Measurements from ENCODE around the gene MTMR12. TPM values are rescaled to one million over a fixed set of nuclear protein-coding genes. Genes with fewer than 3 reads are reported as not detected.

MTMR12 gene
- total RNA-seq, 5 donors from 2014 or later (not counting 1 experiment from before 2014, with no cell fraction given) = 19.3 to 22.2 (median 20.0) TPM

GRCh38 chr5:32197032-32197431 lies 115.7 kb downstream of the MTMR12 start:
- 93% methylated on average over 4 of the region's 6 CpGs for WGBS (ENCODE audit: insufficient coverage)
- no peaks in the 10 kb centered on the region for H3K4me1 ChIP-seq (ENCODE audit: control insufficient read depth in 1 of 2, extremely low read depth in 1 of 2, insufficient read depth in 2 of 2, low read length in 2 of 2)
- Mint-ChIP-seq H3K4me1 (peaks cover 0 to 9% (median 2%) of the 10 kb centered on the region in 3 donors), H3K9me3 (no peaks in the 10 kb centered on the region), H3K4me3 (no peak overlapping the region), H3K27me3 (peaks cover 13 to 23% of the 10 kb centered on the region in 2 donors), H3K27ac (no peak overlapping the region), H3K36me3 (no peaks in the 10 kb centered on the region)
- no peak overlapping the region for H3K27ac ChIP-seq (ENCODE audit: low read length)
- peaks cover 0 to 8% of the 10 kb centered on the region in 2 experiments for H3K27me3 ChIP-seq (replicated peaks in 1 of 2; ENCODE audit: control insufficient read depth in 2 of 2, extremely low read depth in 1 of 2, insufficient read depth in 2 of 2, low read length in 1 of 2)
- CTCF ChIA-PET = no interaction called here
- POLR2A ChIA-PET = no interaction called here
- H3K4me3 ChIP-seq (ENCODE audit: control insufficient read depth in 1 of 2, extremely low read depth in 1 of 2, low read length in 1 of 2) = no peak overlapping the region
- no peaks in the 10 kb centered on the region for H3K36me3 ChIP-seq (ENCODE audit: control insufficient read depth in 2 of 2, extremely low read depth in 1 of 2, insufficient read depth in 1 of 2, low read length in 1 of 2)
- ATAC-seq (replicated peaks in 1 of 4) (no peak), DNase-seq (no peak)
- no peaks in the 10 kb centered on the region for H3K9me3 ChIP-seq

DNA sequence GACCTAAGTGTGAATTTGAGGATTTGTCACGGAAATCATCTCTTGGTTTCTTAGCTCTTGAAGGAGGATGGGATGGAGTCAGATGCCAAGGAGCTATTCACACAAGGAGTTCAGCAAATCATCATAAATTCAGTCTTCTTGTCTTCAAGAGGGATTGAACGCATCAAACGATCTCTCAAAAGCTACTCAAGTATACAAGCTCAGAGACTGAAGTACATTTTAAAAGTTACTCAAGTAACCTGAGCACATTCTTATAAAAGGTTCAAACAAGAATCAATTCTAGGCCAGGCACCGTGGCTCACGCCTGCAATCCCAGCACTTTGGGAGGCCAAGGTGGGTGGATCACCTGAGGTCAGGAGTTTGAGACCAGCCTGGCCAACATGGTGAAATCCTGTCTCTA lies 117.5 kb downstream of the MTMR12 start:
- WGBS (ENCODE audit: insufficient coverage) = 100% methylated on average over 2 of the region's 5 CpGs
- H3K4me3 Mint-ChIP-seq = no peak overlapping the region
- H3K4me1 Mint-ChIP-seq = peaks cover 0 to 9% (median 2%) of the 10 kb centered on the region in 3 donors
- no peak for ATAC-seq (replicated peaks in 1 of 4)
- no peaks in the 10 kb centered on the region for H3K36me3 Mint-ChIP-seq
- Histone ChIP-seq H3K9me3 (no peaks in the 10 kb centered on the region), H3K4me3 (ENCODE audit: control insufficient read depth in 1 of 2, extremely low read depth in 1 of 2, low read length in 1 of 2) (no peak overlapping the region), H3K27ac (ENCODE audit: low read length) (no peak overlapping the region), H3K4me1 (ENCODE audit: control insufficient read depth in 1 of 2, extremely low read depth in 1 of 2, insufficient read depth in 2 of 2, low read length in 2 of 2) (no peaks in the 10 kb centered on the region), H3K36me3 (ENCODE audit: control insufficient read depth in 2 of 2, extremely low read depth in 1 of 2, insufficient read depth in 1 of 2, low read length in 1 of 2) (no peaks in the 10 kb centered on the region), H3K27me3 (replicated peaks in 1 of 2; ENCODE audit: control insufficient read depth in 2 of 2, extremely low read depth in 1 of 2, insufficient read depth in 2 of 2, low read length in 1 of 2) (peaks cover 0 to 8% of the 10 kb centered on the region in 2 experiments)
- no peaks in the 10 kb centered on the region for H3K9me3 Mint-ChIP-seq
- POLR2A ChIA-PET = no interaction called here
- peaks cover 13 to 19% of the 10 kb centered on the region in 2 donors for H3K27me3 Mint-ChIP-seq
- DNase-seq = no peak
- CTCF ChIA-PET = no interaction called here
- no peak overlapping the region for H3K27ac Mint-ChIP-seq

DNA sequence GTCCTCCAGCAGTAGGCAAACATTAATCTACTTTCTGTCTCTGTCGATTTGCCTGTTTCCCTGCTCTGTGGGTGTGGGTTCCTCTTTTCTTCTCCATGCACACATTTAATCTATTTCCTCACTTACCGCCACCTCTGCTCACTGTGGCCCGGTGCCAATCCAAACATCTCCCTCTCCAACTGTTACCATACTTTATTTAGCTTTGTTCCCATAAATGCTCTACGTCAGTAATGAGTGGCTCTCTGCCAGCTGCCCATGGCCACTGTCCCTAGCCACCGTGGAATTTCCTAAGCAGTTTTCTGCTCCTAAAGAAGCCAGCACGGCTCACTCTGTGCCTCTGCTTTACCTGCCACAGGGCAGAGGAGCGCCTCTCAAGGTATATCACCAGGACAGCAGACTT lies 119.1 kb downstream of the MTMR12 start:
- no peaks in the 10 kb centered on the region for H3K4me1 ChIP-seq (ENCODE audit: control insufficient read depth in 1 of 2, extremely low read depth in 1 of 2, insufficient read depth in 2 of 2, low read length in 2 of 2)
- Mint-ChIP-seq H3K27me3 (peaks cover 11 to 13% of the 10 kb centered on the region in 2 donors), H3K4me3 (peak overlapping the region in 1 of 3 donors; percentile 7), H3K9me3 (no peaks in the 10 kb centered on the region), H3K27ac (peak overlapping the region in 1 of 2 donors; percentile 38), H3K4me1 (peaks cover 0 to 9% (median 2%) of the 10 kb centered on the region in 3 donors), H3K36me3 (no peaks in the 10 kb centered on the region)
- no peak overlapping the region for H3K4me3 ChIP-seq (ENCODE audit: control insufficient read depth in 1 of 2, extremely low read depth in 1 of 2, low read length in 1 of 2)
- no peaks in the 10 kb centered on the region for H3K9me3 ChIP-seq
- WGBS (ENCODE audit: insufficient coverage) = 28% methylated on average over 7 of the region's 7 CpGs
- no peaks in the 10 kb centered on the region for H3K36me3 ChIP-seq (ENCODE audit: control insufficient read depth in 2 of 2, extremely low read depth in 1 of 2, insufficient read depth in 1 of 2, low read length in 1 of 2)
- H3K27ac ChIP-seq (ENCODE audit: low read length) = no peak overlapping the region
- peaks cover 0 to 11% of the 10 kb centered on the region in 2 experiments for H3K27me3 ChIP-seq (replicated peaks in 1 of 2; ENCODE audit: control insufficient read depth in 2 of 2, extremely low read depth in 1 of 2, insufficient read depth in 2 of 2, low read length in 1 of 2)
- POLR2A ChIA-PET = no interaction called here
- ATAC-seq (replicated peaks in 1 of 4) (no peak), DNase-seq (no peak)
- CTCF ChIA-PET = no interaction called here

DNA sequence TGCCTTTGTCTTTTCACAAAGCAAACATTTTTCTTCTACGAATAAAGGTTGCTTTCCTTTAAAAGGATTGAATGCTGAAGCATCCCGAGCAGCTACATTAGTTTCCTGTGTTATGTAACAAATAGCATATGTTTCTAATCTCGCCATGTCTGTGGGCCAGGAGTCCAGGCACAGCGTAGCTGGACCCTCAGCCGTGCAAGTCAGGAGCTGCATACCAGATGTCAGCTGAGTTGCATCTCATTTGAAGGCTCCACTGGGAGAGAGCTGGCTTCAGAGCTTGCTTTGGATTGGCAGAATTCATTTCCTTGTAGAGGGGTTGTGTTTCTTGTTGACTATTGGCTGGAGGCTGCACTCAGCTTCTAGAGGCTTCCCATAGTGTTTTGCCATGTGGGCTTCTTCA lies 122.6 kb downstream of the MTMR12 start:
- Histone ChIP-seq H3K27me3 (replicated peaks in 1 of 2; ENCODE audit: control insufficient read depth in 2 of 2, extremely low read depth in 1 of 2, insufficient read depth in 2 of 2, low read length in 1 of 2) (peaks cover 0 to 8% of the 10 kb centered on the region in 2 experiments), H3K4me1 (ENCODE audit: control insufficient read depth in 1 of 2, extremely low read depth in 1 of 2, insufficient read depth in 2 of 2, low read length in 2 of 2) (no peaks in the 10 kb centered on the region), H3K9me3 (no peaks in the 10 kb centered on the region), H3K4me3 (ENCODE audit: control insufficient read depth in 1 of 2, extremely low read depth in 1 of 2, low read length in 1 of 2) (no peak overlapping the region), H3K36me3 (ENCODE audit: control insufficient read depth in 2 of 2, extremely low read depth in 1 of 2, insufficient read depth in 1 of 2, low read length in 1 of 2) (no peaks in the 10 kb centered on the region), H3K27ac (ENCODE audit: low read length) (no peak overlapping the region)
- no peak overlapping the region for H3K4me3 Mint-ChIP-seq
- no peak overlapping the region for H3K27ac Mint-ChIP-seq
- WGBS (ENCODE audit: insufficient coverage) = 70% methylated on average over 4 of the region's 5 CpGs
- ATAC-seq (replicated peaks in 1 of 4) (no peak), DNase-seq (no peak)
- ChIA-PET CTCF (no interaction called here), POLR2A (no interaction called here)
- peaks cover 0 to 7% (median 0%) of the 10 kb centered on the region in 3 donors for H3K9me3 Mint-ChIP-seq
- H3K36me3 Mint-ChIP-seq = no peaks in the 10 kb centered on the region
- peaks cover 9 to 10% of the 10 kb centered on the region in 2 donors for H3K27me3 Mint-ChIP-seq
- H3K4me1 Mint-ChIP-seq = peaks cover 0 to 9% (median 2%) of the 10 kb centered on the region in 3 donors

DNA sequence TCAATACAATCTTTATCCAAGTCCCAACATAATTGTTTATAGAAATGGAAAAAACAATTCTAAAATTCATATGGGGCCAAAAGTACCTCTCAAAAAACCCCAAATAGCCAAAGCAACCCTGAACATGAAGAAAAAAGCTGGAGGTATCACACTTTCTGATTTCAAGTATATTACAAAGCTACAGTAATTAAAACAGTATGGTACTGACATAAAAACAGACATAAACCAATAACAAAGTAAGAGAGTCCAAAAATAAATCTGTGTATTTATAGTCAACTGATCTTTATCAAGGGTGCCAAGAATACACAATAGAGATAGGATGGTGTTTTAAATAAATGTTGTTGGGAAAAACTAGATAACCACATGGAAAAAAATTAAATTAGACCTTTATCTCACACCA lies 125.1 kb downstream of the MTMR12 start:
- H3K27me3 Mint-ChIP-seq = no peaks in the 10 kb centered on the region
- H3K27ac ChIP-seq (ENCODE audit: low read length) = no peak overlapping the region
- no peak overlapping the region for H3K27ac Mint-ChIP-seq
- ATAC-seq (replicated peaks in 1 of 4) (no peak), DNase-seq (no peak)
- H3K4me3 ChIP-seq (ENCODE audit: control insufficient read depth in 1 of 2, extremely low read depth in 1 of 2, low read length in 1 of 2) = no peak overlapping the region
- ChIA-PET POLR2A (interaction anchor here in 1 of 2 donors (0.6 kb wide), 1 partner anchor 317 kb away, joined by 4 read pairs; no protein-coding TSS in a partner anchor), CTCF (no interaction called here)
- H3K36me3 Mint-ChIP-seq = no peaks in the 10 kb centered on the region
- H3K4me1 ChIP-seq (ENCODE audit: control insufficient read depth in 1 of 2, extremely low read depth in 1 of 2, insufficient read depth in 2 of 2, low read length in 2 of 2) = no peaks in the 10 kb centered on the region
- no peak overlapping the region for H3K4me3 Mint-ChIP-seq
- H3K36me3 ChIP-seq (ENCODE audit: control insufficient read depth in 2 of 2, extremely low read depth in 1 of 2, insufficient read depth in 1 of 2, low read length in 1 of 2) = no peaks in the 10 kb centered on the region
- H3K27me3 ChIP-seq (replicated peaks in 1 of 2; ENCODE audit: control insufficient read depth in 2 of 2, extremely low read depth in 1 of 2, insufficient read depth in 2 of 2, low read length in 1 of 2) = peaks cover 0 to 2% of the 10 kb centered on the region in 2 experiments
- H3K9me3 Mint-ChIP-seq = peaks cover 0 to 7% (median 0%) of the 10 kb centered on the region in 3 donors
- H3K4me1 Mint-ChIP-seq = no peaks in the 10 kb centered on the region
- no peaks in the 10 kb centered on the region for H3K9me3 ChIP-seq

- DNase-seq (no peak), ATAC-seq (replicated peaks in 1 of 4) (no peak)
- Histone ChIP-seq H3K4me3 (ENCODE audit: control insufficient read depth in 1 of 2, extremely low read depth in 1 of 2, low read length in 1 of 2) (no peak overlapping the region), H3K27ac (ENCODE audit: low read length) (no peak overlapping the region), H3K4me1 (ENCODE audit: control insufficient read depth in 1 of 2, extremely low read depth in 1 of 2, insufficient read depth in 2 of 2, low read length in 2 of 2) (no peaks in the 10 kb centered on the region), H3K27me3 (replicated peaks in 1 of 2; ENCODE audit: control insufficient read depth in 2 of 2, extremely low read depth in 1 of 2, insufficient read depth in 2 of 2, low read length in 1 of 2) (no peaks in the 10 kb centered on the region), H3K36me3 (ENCODE audit: control insufficient read depth in 2 of 2, extremely low read depth in 1 of 2, insufficient read depth in 1 of 2, low read length in 1 of 2) (no peaks in the 10 kb centered on the region), H3K9me3 (no peaks in the 10 kb centered on the region)
- H3K4me1 Mint-ChIP-seq = no peaks in the 10 kb centered on the region
- H3K27me3 Mint-ChIP-seq = peaks cover 3 to 7% of the 10 kb centered on the region in 2 donors
- no peaks in the 10 kb centered on the region for H3K36me3 Mint-ChIP-seq
- H3K9me3 Mint-ChIP-seq = peaks cover 0 to 1% (median 0%) of the 10 kb centered on the region in 3 donors
- 33% methylated on average over 3 of the region's 5 CpGs for WGBS (ENCODE audit: insufficient coverage)
- no peak overlapping the region for H3K27ac Mint-ChIP-seq
- ChIA-PET CTCF (no interaction called here), POLR2A (no interaction called here)
- H3K4me3 Mint-ChIP-seq = no peak overlapping the region
Measured at GRCh38 chr5:32182463-32183063, 130.2 kb downstream of the MTMR12 start.
